H9 (cell line): ENCODE data around the gene CAPN8. TPM values are rescaled to one million over a fixed set of nuclear protein-coding genes. Genes with fewer than 3 reads are reported as not detected.

Experiments
- DNase-seq: peaks from one replicate; pipeline ENCODE4 v3.0.0-alpha.2; 2017
- H2AFZ ChIP-seq: one replicate; pipeline ENCODE4 v1.6.1; 2013; ENCODE audit warnings: mild to moderate bottlenecking, low read length, control low read depth, moderate library complexity
- H2AK5ac ChIP-seq: 2 replicates; pipeline ENCODE4 v1.6.1; 2013; ENCODE audit warnings: low read length, control low read depth, mixed read lengths; ENCODE audit not compliant: insufficient read length
- H2BK120ac ChIP-seq: one replicate; pipeline ENCODE4 v1.6.1; 2013; ENCODE audit warnings: low read depth, mild to moderate bottlenecking, low read length, control low read depth, inconsistent platforms; ENCODE audit not compliant: poor library complexity, severe bottlenecking
- H2BK12ac ChIP-seq: 2 replicates; pipeline ENCODE4 v1.6.1; 2013; ENCODE audit warnings: low read length, control low read depth, mixed read lengths, low read depth; ENCODE audit not compliant: insufficient read length
- H2BK15ac ChIP-seq: 2 replicates; pipeline ENCODE4 v1.6.1; 2013; ENCODE audit warnings: low read depth, low read length, control low read depth
- H2BK20ac ChIP-seq: one replicate; pipeline ENCODE4 v1.6.1; 2013; ENCODE audit warnings: low read depth, mild to moderate bottlenecking, low read length, control low read depth, inconsistent platforms; ENCODE audit not compliant: poor library complexity, severe bottlenecking
- H2BK5ac ChIP-seq: 2 replicates; pipeline ENCODE4 v1.6.1; 2013; ENCODE audit warnings: low read length, control low read depth, mixed read lengths; ENCODE audit not compliant: insufficient read length
- H3K14ac ChIP-seq: 2 replicates; pipeline ENCODE4 v1.6.1; 2013; ENCODE audit warnings: low read length, control low read depth; ENCODE audit not compliant: insufficient read depth
- H3K18ac ChIP-seq: 2 replicates; pipeline ENCODE4 v1.6.1; 2013; ENCODE audit warnings: low read depth, mild to moderate bottlenecking, mixed read lengths, low read length, control low read depth; ENCODE audit not compliant: insufficient read length
- H3K23ac ChIP-seq: 2 replicates; pipeline ENCODE4 v1.6.1; 2013; ENCODE audit warnings: low read length, control low read depth, mixed read lengths, low read depth; ENCODE audit not compliant: insufficient read length
- H3K23me2 ChIP-seq: 2 replicates; pipeline ENCODE4 v1.6.1; 2013; ENCODE audit warnings: low read depth, mild to moderate bottlenecking, mixed read lengths, low read length, control low read depth; ENCODE audit not compliant: insufficient read length, poor library complexity, severe bottlenecking
- H3K27ac ChIP-seq: 2 replicates; pipeline ENCODE4 v1.5.1; 2013; ENCODE audit warnings: low read length, control low read depth, mixed read lengths, low read depth; ENCODE audit not compliant: insufficient read length
- H3K27me3 ChIP-seq: 2 replicates; pipeline ENCODE4 v1.6.1; 2013; ENCODE audit warnings: low read length, control low read depth, inconsistent platforms; ENCODE audit not compliant: insufficient read depth
- H3K4ac ChIP-seq: 2 replicates; pipeline ENCODE4 v1.6.1; 2013; ENCODE audit warnings: low read depth, mild to moderate bottlenecking, control low read depth, inconsistent platforms, low read length, moderate library complexity
- H3K4me1 ChIP-seq: 2 replicates; pipeline ENCODE4 v1.6.1; 2013; ENCODE audit warnings: low read length, control low read depth, inconsistent platforms; ENCODE audit not compliant: insufficient read depth
- H3K4me2 ChIP-seq: 2 replicates; pipeline ENCODE4 v1.6.1; 2013; ENCODE audit warnings: low read length, control low read depth, mixed read lengths; ENCODE audit not compliant: insufficient read length, insufficient read depth
- H3K56ac ChIP-seq: 2 replicates; pipeline ENCODE4 v1.6.1; 2013; ENCODE audit warnings: low read depth, mild to moderate bottlenecking, mixed read lengths, low read length, control low read depth; ENCODE audit not compliant: insufficient read length
- H3K79me1 ChIP-seq: 2 replicates; pipeline ENCODE4 v1.6.1; 2013; ENCODE audit warnings: low read depth, mild to moderate bottlenecking, moderate library complexity, low read length, control low read depth, inconsistent platforms; ENCODE audit not compliant: insufficient read depth, poor library complexity, severe bottlenecking
- H3K79me2 ChIP-seq: 2 replicates; pipeline ENCODE4 v1.6.1; 2013; ENCODE audit warnings: low read length, control low read depth, inconsistent platforms; ENCODE audit not compliant: insufficient read depth
- H3K9ac ChIP-seq: 2 replicates; pipeline ENCODE4 v1.6.1; 2013; ENCODE audit warnings: low read length, control low read depth, mixed read lengths; ENCODE audit not compliant: insufficient read length; ENCODE audit errors: extremely low read depth
- H3K9me3 ChIP-seq: one replicate; pipeline ENCODE4 v1.6.1; 2013; ENCODE audit warnings: low read depth, low read length, inconsistent platforms; ENCODE audit not compliant: control insufficient read depth
- H3T11ph ChIP-seq: one replicate; pipeline ENCODE4 v1.6.1; 2013; ENCODE audit warnings: mild to moderate bottlenecking, low read length, control low read depth, inconsistent platforms
- H4K20me1 ChIP-seq: one replicate; pipeline ENCODE4 v1.6.1; 2013; ENCODE audit not compliant: control insufficient read depth, insufficient read length, insufficient read depth
- H4K5ac ChIP-seq: 2 replicates; pipeline ENCODE4 v1.6.1; 2013; ENCODE audit warnings: low read depth, mild to moderate bottlenecking, mixed read lengths, low read length, control low read depth; ENCODE audit not compliant: insufficient read length
- H4K8ac ChIP-seq: replicated peaks from 2 replicates; pipeline ENCODE4 v1.6.1; 2013; ENCODE audit warnings: low read length, control low read depth, mixed read lengths, low read depth; ENCODE audit not compliant: insufficient read length
- H4K91ac ChIP-seq: 2 replicates; pipeline ENCODE4 v1.6.1; 2013; ENCODE audit warnings: low read depth, mild to moderate bottlenecking, moderate library complexity, mixed read lengths, low read length, control low read depth; ENCODE audit not compliant: insufficient read length
- H3K27ac Mint-ChIP-seq, 3 experiments: 2 replicates in 2 of 3; 3 replicates in 1 of 3; pipeline ENCODE4 v1.8.0; 2020 to 2021; ENCODE audit warnings: mixed read lengths in 3 of 3, mild to moderate bottlenecking in 1 of 3, moderate library complexity in 1 of 3
- H3K27me3 Mint-ChIP-seq: 2 replicates; pipeline ENCODE4 v1.8.0; 2021; ENCODE audit warnings: low read depth, mild to moderate bottlenecking, moderate library complexity, mixed read lengths
- H3K36me3 Mint-ChIP-seq, 3 experiments: 2 replicates in 2 of 3; 3 replicates in 1 of 3; pipeline ENCODE4 v1.8.0; 2020 to 2021; ENCODE audit warnings: low read depth in 3 of 3, mixed read lengths in 3 of 3; ENCODE audit not compliant: insufficient read depth in 1 of 3
- H3K4me1 Mint-ChIP-seq, 2 experiments: 2 replicates each; pipeline ENCODE4 v1.8.0; 2020; ENCODE audit warnings: mixed read lengths in 2 of 2
- H3K4me3 Mint-ChIP-seq, 2 experiments: 2 replicates in 1 of 2; 3 replicates in 1 of 2; pipeline ENCODE4 v1.8.0; 2020 to 2021; ENCODE audit warnings: mild to moderate bottlenecking in 2 of 2, mixed read lengths in 2 of 2, moderate library complexity in 1 of 2
- H3K9me3 Mint-ChIP-seq, 2 experiments: 2 replicates in 1 of 2; 3 replicates in 1 of 2; pipeline ENCODE4 v1.8.0; 2020; ENCODE audit warnings: mild to moderate bottlenecking in 2 of 2, mixed read lengths in 2 of 2, moderate library complexity in 1 of 2
- WGBS: extraction: QIAGEN DNeasy Blood & Tissue Kit; methylation state at CpG from one replicate; pipeline ENCODE4 v1.1.7; 2013; ENCODE audit warnings: missing lambda C conversion rate, low lambda C conversion rate, mixed read lengths; ENCODE audit not compliant: insufficient read length; ENCODE audit errors: extremely low coverage; 5-methylcytosine and 5-hydroxymethylcytosine counted together
- total RNA-seq: library from RNA; stranded (reverse); gene quantifications from 2 replicates; pipeline ENCODE4 v1.2.1, GENCODE V29; 2021
- TF ChIP-seq, protein P1 (sequence below): fragments of 200-600 bp; sonication (generic); conservative IDR thresholded peaks from 3 replicates; pipeline ENCODE4 v1.8.0; 2021; ENCODE audit warnings: antibody characterized with exemption, mild to moderate bottlenecking

Gene CAPN8
- total RNA-seq, 1 experiment from 2014 or later, result not detected

DNA sequence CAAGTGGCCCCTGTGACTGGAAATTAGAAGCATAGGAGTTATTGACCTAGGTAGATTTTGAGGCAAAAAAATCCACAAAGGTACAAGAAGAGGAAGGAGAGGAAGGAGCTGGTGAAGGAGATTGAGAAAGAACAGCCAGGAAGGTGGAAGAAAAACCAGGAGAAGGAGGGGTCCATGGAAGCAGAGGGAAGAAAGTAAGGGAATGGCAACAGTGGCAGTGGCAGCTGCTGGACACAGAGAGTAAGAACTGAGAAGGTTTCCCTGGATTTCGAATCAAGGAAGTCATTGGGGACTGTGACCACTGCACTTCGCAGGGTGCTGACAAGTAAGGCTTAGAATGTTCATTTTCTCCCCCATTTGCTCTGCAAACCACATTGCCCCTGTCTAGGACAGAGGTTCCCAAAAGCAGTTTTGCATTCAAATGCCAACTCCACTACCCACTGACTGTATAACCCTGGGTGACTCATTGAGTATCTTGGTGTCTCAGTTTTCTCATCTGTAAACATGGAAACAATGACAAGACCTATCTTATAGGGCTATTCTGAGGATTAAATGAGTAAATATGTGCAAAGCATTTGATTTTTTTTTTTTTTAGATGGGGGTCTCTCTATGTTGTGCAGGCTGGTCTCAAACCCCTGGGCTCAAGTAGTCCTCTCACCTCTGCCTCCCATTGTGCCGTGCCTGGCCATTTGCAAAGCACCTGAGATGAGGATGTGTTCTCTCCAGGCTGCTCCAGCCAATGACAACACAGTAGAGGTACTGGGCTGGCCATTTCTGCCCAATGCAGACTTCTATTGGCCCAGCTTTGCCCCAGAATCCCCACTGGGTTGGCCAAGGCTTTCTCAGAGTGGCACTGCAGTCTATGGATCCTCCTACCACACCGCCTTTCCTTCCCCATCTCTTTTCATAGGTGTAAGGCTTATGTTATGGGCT is 37.5 kb upstream of the CAPN8 start:
- Histone ChIP-seq H4K91ac (no peak overlapping the region), H3K4me1 (no peaks in the 10 kb centered on the region), H3K18ac (no peak overlapping the region), H3T11ph (no peak overlapping the region), H3K4ac (no peak overlapping the region), H3K56ac (no peak overlapping the region), H3K9me3 (no peaks in the 10 kb centered on the region), H4K20me1 (no peaks in the 10 kb centered on the region), H3K27ac (no peak overlapping the region), H3K23ac (no peak overlapping the region), H3K4me2 (no peak overlapping the region), H4K5ac (no peak overlapping the region), H2BK20ac (no peak overlapping the region), H3K9ac (no peak overlapping the region), H3K79me2 (no peaks in the 10 kb centered on the region), H4K8ac (no peak overlapping the region), H2AFZ (no peak overlapping the region), H3K14ac (no peak overlapping the region), H2BK12ac (no peak overlapping the region), H3K27me3 (no peaks in the 10 kb centered on the region), H2BK120ac (no peak overlapping the region), H2AK5ac (no peak overlapping the region), H3K23me2 (no peaks in the 10 kb centered on the region), H3K79me1 (no peaks in the 10 kb centered on the region), H2BK15ac (no peak overlapping the region), H2BK5ac (no peak overlapping the region)
- Mint-ChIP-seq H3K4me3 (no peak overlapping the region), H3K27ac (peak overlapping the region in 1 of 3 experiments; percentile 53; a peak in 1 of 7 replicates), H3K4me1 (peaks cover 29 to 32% of the 10 kb centered on the region in 2 experiments), H3K27me3 (peaks cover 7% of the 10 kb centered on the region), H3K9me3 (no peaks in the 10 kb centered on the region; a peak in 1 of 5 replicates), H3K36me3 (no peaks in the 10 kb centered on the region)
- no CpG with 5 or more reads among the region's 4 CpGs for WGBS
- DNase-seq, result no peak
- TF ChIP-seq, protein P1, sequence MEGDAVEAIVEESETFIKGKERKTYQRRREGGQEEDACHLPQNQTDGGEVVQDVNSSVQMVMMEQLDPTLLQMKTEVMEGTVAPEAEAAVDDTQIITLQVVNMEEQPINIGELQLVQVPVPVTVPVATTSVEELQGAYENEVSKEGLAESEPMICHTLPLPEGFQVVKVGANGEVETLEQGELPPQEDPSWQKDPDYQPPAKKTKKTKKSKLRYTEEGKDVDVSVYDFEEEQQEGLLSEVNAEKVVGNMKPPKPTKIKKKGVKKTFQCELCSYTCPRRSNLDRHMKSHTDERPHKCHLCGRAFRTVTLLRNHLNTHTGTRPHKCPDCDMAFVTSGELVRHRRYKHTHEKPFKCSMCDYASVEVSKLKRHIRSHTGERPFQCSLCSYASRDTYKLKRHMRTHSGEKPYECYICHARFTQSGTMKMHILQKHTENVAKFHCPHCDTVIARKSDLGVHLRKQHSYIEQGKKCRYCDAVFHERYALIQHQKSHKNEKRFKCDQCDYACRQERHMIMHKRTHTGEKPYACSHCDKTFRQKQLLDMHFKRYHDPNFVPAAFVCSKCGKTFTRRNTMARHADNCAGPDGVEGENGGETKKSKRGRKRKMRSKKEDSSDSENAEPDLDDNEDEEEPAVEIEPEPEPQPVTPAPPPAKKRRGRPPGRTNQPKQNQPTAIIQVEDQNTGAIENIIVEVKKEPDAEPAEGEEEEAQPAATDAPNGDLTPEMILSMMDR, result no peak
